Measurements from ENCODE around the gene AQP12A.
"Not testable (repeated sequence)": the region's sequence is repeated elsewhere in the genome, so short reads cannot be mapped to it uniquely, and the experiment has no call there.

DNA sequence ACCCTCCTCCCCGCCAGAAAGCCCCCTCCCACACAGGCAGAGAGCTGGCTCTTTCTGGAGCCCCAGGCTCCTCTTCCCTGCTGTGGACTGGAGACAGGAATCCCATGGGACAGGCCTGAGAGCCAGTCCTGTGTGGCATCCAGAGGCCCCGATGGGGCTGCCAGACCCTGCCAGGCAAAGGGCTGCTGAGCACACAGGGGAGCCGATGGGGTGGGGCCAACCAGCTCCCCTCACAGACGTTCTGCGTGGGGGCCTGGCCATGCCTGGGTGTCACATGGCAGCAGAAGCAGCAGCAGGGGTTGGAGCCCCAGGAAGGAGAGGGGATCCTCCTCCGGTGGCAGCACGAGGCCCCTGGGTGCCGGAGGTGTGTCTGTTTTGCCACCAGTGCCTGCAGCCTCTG, 8.2 kb downstream of the AQP12A start:
- TF ChIP-seq, protein P1, sequence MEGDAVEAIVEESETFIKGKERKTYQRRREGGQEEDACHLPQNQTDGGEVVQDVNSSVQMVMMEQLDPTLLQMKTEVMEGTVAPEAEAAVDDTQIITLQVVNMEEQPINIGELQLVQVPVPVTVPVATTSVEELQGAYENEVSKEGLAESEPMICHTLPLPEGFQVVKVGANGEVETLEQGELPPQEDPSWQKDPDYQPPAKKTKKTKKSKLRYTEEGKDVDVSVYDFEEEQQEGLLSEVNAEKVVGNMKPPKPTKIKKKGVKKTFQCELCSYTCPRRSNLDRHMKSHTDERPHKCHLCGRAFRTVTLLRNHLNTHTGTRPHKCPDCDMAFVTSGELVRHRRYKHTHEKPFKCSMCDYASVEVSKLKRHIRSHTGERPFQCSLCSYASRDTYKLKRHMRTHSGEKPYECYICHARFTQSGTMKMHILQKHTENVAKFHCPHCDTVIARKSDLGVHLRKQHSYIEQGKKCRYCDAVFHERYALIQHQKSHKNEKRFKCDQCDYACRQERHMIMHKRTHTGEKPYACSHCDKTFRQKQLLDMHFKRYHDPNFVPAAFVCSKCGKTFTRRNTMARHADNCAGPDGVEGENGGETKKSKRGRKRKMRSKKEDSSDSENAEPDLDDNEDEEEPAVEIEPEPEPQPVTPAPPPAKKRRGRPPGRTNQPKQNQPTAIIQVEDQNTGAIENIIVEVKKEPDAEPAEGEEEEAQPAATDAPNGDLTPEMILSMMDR (IDR thresholded peaks at IDR 0.05): not testable (repeated sequence)
- TF ChIP-seq POLR2A (IDR thresholded peaks at IDR 0.05): not testable (repeated sequence)

Measured in uterus (tissue), 2 donors.